H9 (cell line): ENCODE results near the gene MOB3B. TPM values are rescaled to one million over a fixed set of nuclear protein-coding genes. Genes with fewer than 3 reads are reported as not detected.
A peak's percentile ranks its signal among the peaks of the same experiment; 100 is the strongest.

ENCODE experiments used
- DNase-seq: peaks from one replicate; pipeline ENCODE4 v3.0.0-alpha.2; 2017
- H2AFZ ChIP-seq: one replicate; pipeline ENCODE4 v1.6.1; 2013; ENCODE audit warnings: mild to moderate bottlenecking, low read length, control low read depth, moderate library complexity
- H2AK5ac ChIP-seq: 2 replicates; pipeline ENCODE4 v1.6.1; 2013; ENCODE audit warnings: low read length, control low read depth, mixed read lengths; ENCODE audit not compliant: insufficient read length
- H2BK120ac ChIP-seq: one replicate; pipeline ENCODE4 v1.6.1; 2013; ENCODE audit warnings: low read depth, mild to moderate bottlenecking, low read length, control low read depth, inconsistent platforms; ENCODE audit not compliant: poor library complexity, severe bottlenecking
- H2BK12ac ChIP-seq: 2 replicates; pipeline ENCODE4 v1.6.1; 2013; ENCODE audit warnings: low read length, control low read depth, mixed read lengths, low read depth; ENCODE audit not compliant: insufficient read length
- H2BK15ac ChIP-seq: 2 replicates; pipeline ENCODE4 v1.6.1; 2013; ENCODE audit warnings: low read depth, low read length, control low read depth
- H2BK20ac ChIP-seq: one replicate; pipeline ENCODE4 v1.6.1; 2013; ENCODE audit warnings: low read depth, mild to moderate bottlenecking, low read length, control low read depth, inconsistent platforms; ENCODE audit not compliant: poor library complexity, severe bottlenecking
- H2BK5ac ChIP-seq: 2 replicates; pipeline ENCODE4 v1.6.1; 2013; ENCODE audit warnings: low read length, control low read depth, mixed read lengths; ENCODE audit not compliant: insufficient read length
- H3K14ac ChIP-seq: 2 replicates; pipeline ENCODE4 v1.6.1; 2013; ENCODE audit warnings: low read length, control low read depth; ENCODE audit not compliant: insufficient read depth
- H3K18ac ChIP-seq: 2 replicates; pipeline ENCODE4 v1.6.1; 2013; ENCODE audit warnings: low read depth, mild to moderate bottlenecking, mixed read lengths, low read length, control low read depth; ENCODE audit not compliant: insufficient read length
- H3K23ac ChIP-seq: 2 replicates; pipeline ENCODE4 v1.6.1; 2013; ENCODE audit warnings: low read length, control low read depth, mixed read lengths, low read depth; ENCODE audit not compliant: insufficient read length
- H3K23me2 ChIP-seq: 2 replicates; pipeline ENCODE4 v1.6.1; 2013; ENCODE audit warnings: low read depth, mild to moderate bottlenecking, mixed read lengths, low read length, control low read depth; ENCODE audit not compliant: insufficient read length, poor library complexity, severe bottlenecking
- H3K27ac ChIP-seq: 2 replicates; pipeline ENCODE4 v1.5.1; 2013; ENCODE audit warnings: low read length, control low read depth, mixed read lengths, low read depth; ENCODE audit not compliant: insufficient read length
- H3K27me3 ChIP-seq: 2 replicates; pipeline ENCODE4 v1.6.1; 2013; ENCODE audit warnings: low read length, control low read depth, inconsistent platforms; ENCODE audit not compliant: insufficient read depth
- H3K4ac ChIP-seq: 2 replicates; pipeline ENCODE4 v1.6.1; 2013; ENCODE audit warnings: low read depth, mild to moderate bottlenecking, control low read depth, inconsistent platforms, low read length, moderate library complexity
- H3K4me1 ChIP-seq: 2 replicates; pipeline ENCODE4 v1.6.1; 2013; ENCODE audit warnings: low read length, control low read depth, inconsistent platforms; ENCODE audit not compliant: insufficient read depth
- H3K4me2 ChIP-seq: 2 replicates; pipeline ENCODE4 v1.6.1; 2013; ENCODE audit warnings: low read length, control low read depth, mixed read lengths; ENCODE audit not compliant: insufficient read length, insufficient read depth
- H3K56ac ChIP-seq: 2 replicates; pipeline ENCODE4 v1.6.1; 2013; ENCODE audit warnings: low read depth, mild to moderate bottlenecking, mixed read lengths, low read length, control low read depth; ENCODE audit not compliant: insufficient read length
- H3K79me1 ChIP-seq: 2 replicates; pipeline ENCODE4 v1.6.1; 2013; ENCODE audit warnings: low read depth, mild to moderate bottlenecking, moderate library complexity, low read length, control low read depth, inconsistent platforms; ENCODE audit not compliant: insufficient read depth, poor library complexity, severe bottlenecking
- H3K79me2 ChIP-seq: 2 replicates; pipeline ENCODE4 v1.6.1; 2013; ENCODE audit warnings: low read length, control low read depth, inconsistent platforms; ENCODE audit not compliant: insufficient read depth
- H3K9ac ChIP-seq: 2 replicates; pipeline ENCODE4 v1.6.1; 2013; ENCODE audit warnings: low read length, control low read depth, mixed read lengths; ENCODE audit not compliant: insufficient read length; ENCODE audit errors: extremely low read depth
- H3K9me3 ChIP-seq: one replicate; pipeline ENCODE4 v1.6.1; 2013; ENCODE audit warnings: low read depth, low read length, inconsistent platforms; ENCODE audit not compliant: control insufficient read depth
- H3T11ph ChIP-seq: one replicate; pipeline ENCODE4 v1.6.1; 2013; ENCODE audit warnings: mild to moderate bottlenecking, low read length, control low read depth, inconsistent platforms
- H4K20me1 ChIP-seq: one replicate; pipeline ENCODE4 v1.6.1; 2013; ENCODE audit not compliant: control insufficient read depth, insufficient read length, insufficient read depth
- H4K5ac ChIP-seq: 2 replicates; pipeline ENCODE4 v1.6.1; 2013; ENCODE audit warnings: low read depth, mild to moderate bottlenecking, mixed read lengths, low read length, control low read depth; ENCODE audit not compliant: insufficient read length
- H4K8ac ChIP-seq: replicated peaks from 2 replicates; pipeline ENCODE4 v1.6.1; 2013; ENCODE audit warnings: low read length, control low read depth, mixed read lengths, low read depth; ENCODE audit not compliant: insufficient read length
- H4K91ac ChIP-seq: 2 replicates; pipeline ENCODE4 v1.6.1; 2013; ENCODE audit warnings: low read depth, mild to moderate bottlenecking, moderate library complexity, mixed read lengths, low read length, control low read depth; ENCODE audit not compliant: insufficient read length
- H3K27ac Mint-ChIP-seq, 3 experiments: 2 replicates in 2 of 3; 3 replicates in 1 of 3; pipeline ENCODE4 v1.8.0; 2020 to 2021; ENCODE audit warnings: mixed read lengths in 3 of 3, mild to moderate bottlenecking in 1 of 3, moderate library complexity in 1 of 3
- H3K27me3 Mint-ChIP-seq: 2 replicates; pipeline ENCODE4 v1.8.0; 2021; ENCODE audit warnings: low read depth, mild to moderate bottlenecking, moderate library complexity, mixed read lengths
- H3K36me3 Mint-ChIP-seq, 3 experiments: 2 replicates in 2 of 3; 3 replicates in 1 of 3; pipeline ENCODE4 v1.8.0; 2020 to 2021; ENCODE audit warnings: low read depth in 3 of 3, mixed read lengths in 3 of 3; ENCODE audit not compliant: insufficient read depth in 1 of 3
- H3K4me1 Mint-ChIP-seq, 2 experiments: 2 replicates each; pipeline ENCODE4 v1.8.0; 2020; ENCODE audit warnings: mixed read lengths in 2 of 2
- H3K4me3 Mint-ChIP-seq, 2 experiments: 2 replicates in 1 of 2; 3 replicates in 1 of 2; pipeline ENCODE4 v1.8.0; 2020 to 2021; ENCODE audit warnings: mild to moderate bottlenecking in 2 of 2, mixed read lengths in 2 of 2, moderate library complexity in 1 of 2
- H3K9me3 Mint-ChIP-seq, 2 experiments: 2 replicates in 1 of 2; 3 replicates in 1 of 2; pipeline ENCODE4 v1.8.0; 2020; ENCODE audit warnings: mild to moderate bottlenecking in 2 of 2, mixed read lengths in 2 of 2, moderate library complexity in 1 of 2
- whole genome bisulfite sequencing: extraction: QIAGEN DNeasy Blood & Tissue Kit; methylation state at CpG from one replicate; pipeline ENCODE4 v1.1.7; 2013; ENCODE audit warnings: missing lambda C conversion rate, low lambda C conversion rate, mixed read lengths; ENCODE audit not compliant: insufficient read length; ENCODE audit errors: extremely low coverage; 5-methylcytosine and 5-hydroxymethylcytosine counted together
- total RNA-seq: library from RNA; stranded (reverse); gene quantifications from 2 replicates; pipeline ENCODE4 v1.2.1, GENCODE V29; 2021
- TF ChIP-seq, protein P1 (sequence below): fragments of 200-600 bp; sonication (generic); conservative IDR thresholded peaks from 3 replicates; pipeline ENCODE4 v1.8.0; 2021; ENCODE audit warnings: antibody characterized with exemption, mild to moderate bottlenecking

The MOB3B gene
- total RNA-seq, 1 experiment from 2014 or later, result 9.8 TPM

DNA sequence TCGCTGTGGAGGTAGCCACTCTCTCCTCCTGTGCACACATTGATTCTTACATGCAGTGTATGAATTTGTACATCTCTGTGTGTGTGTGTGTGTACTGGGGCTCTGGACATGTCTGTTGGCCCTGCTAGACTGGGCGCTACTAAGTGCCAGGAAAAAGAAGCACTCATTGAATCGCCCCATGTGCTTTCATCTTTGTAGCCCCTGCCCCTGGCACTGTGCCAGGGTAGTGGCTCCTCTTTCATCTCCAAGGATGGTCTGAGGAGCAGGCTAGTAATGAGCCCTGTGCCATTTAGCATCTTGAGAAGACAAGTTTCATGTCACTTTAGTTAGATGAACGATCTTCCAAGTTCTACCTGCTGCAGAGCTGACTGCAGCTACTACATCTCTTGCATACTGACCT, 198.2 kb downstream of the MOB3B start:
- peaks cover 11% of the 10 kb centered on the region; the same call in 1 of the 2 replicates for H3K4me1 ChIP-seq
- no peak overlapping the region for H3K27ac ChIP-seq
- no peak overlapping the region for H3K9ac ChIP-seq
- no peak overlapping the region for H2BK12ac ChIP-seq
- no peak overlapping the region for H2BK15ac ChIP-seq
- no peak overlapping the region for H4K5ac ChIP-seq
- H2AK5ac ChIP-seq, result no peak overlapping the region
- H2BK120ac ChIP-seq, result no peak overlapping the region
- H3K56ac ChIP-seq, result no peak overlapping the region
- H3K9me3 Mint-ChIP-seq, result no peaks in the 10 kb centered on the region; a peak in 1 of 5 replicates
- TF ChIP-seq, protein P1, sequence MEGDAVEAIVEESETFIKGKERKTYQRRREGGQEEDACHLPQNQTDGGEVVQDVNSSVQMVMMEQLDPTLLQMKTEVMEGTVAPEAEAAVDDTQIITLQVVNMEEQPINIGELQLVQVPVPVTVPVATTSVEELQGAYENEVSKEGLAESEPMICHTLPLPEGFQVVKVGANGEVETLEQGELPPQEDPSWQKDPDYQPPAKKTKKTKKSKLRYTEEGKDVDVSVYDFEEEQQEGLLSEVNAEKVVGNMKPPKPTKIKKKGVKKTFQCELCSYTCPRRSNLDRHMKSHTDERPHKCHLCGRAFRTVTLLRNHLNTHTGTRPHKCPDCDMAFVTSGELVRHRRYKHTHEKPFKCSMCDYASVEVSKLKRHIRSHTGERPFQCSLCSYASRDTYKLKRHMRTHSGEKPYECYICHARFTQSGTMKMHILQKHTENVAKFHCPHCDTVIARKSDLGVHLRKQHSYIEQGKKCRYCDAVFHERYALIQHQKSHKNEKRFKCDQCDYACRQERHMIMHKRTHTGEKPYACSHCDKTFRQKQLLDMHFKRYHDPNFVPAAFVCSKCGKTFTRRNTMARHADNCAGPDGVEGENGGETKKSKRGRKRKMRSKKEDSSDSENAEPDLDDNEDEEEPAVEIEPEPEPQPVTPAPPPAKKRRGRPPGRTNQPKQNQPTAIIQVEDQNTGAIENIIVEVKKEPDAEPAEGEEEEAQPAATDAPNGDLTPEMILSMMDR, result no peak
- H3K79me2 ChIP-seq, result no peaks in the 10 kb centered on the region
- H2BK20ac ChIP-seq, result no peak overlapping the region
- no peaks in the 10 kb centered on the region for H3K27me3 ChIP-seq
- no peaks in the 10 kb centered on the region for H4K20me1 ChIP-seq
- no peak overlapping the region for H2BK5ac ChIP-seq
- no peak for DNase-seq
- H2AFZ ChIP-seq, result no peak overlapping the region
- H3K18ac ChIP-seq, result no peak overlapping the region
- H3K27me3 Mint-ChIP-seq, result no peaks in the 10 kb centered on the region
- no peak overlapping the region for H3K23ac ChIP-seq
- H3K4me1 Mint-ChIP-seq, result peaks cover 16 to 30% of the 10 kb centered on the region in 2 experiments
- H3T11ph ChIP-seq, result no peak overlapping the region
- H3K4ac ChIP-seq, result no peak overlapping the region
- H3K4me3 Mint-ChIP-seq, result no peak overlapping the region
- no peak overlapping the region for H4K8ac ChIP-seq
- H3K36me3 Mint-ChIP-seq, result peaks cover 1 to 13% (median 2%) of the 10 kb centered on the region in 3 experiments; a peak in 1 of 7 replicates
- no peak overlapping the region for H3K4me2 ChIP-seq
- no peaks in the 10 kb centered on the region for H3K79me1 ChIP-seq
- H3K23me2 ChIP-seq, result no peaks in the 10 kb centered on the region
- H3K14ac ChIP-seq, result no peak overlapping the region; the same call in 1 of the 2 replicates
- WGBS, result no CpG with 5 or more reads among the region's 4 CpGs
- H4K91ac ChIP-seq, result no peak overlapping the region
- 0 out of 7 replicates have a peak overlapping the region, but pooled peaks of 1 of the 3 experiments have one; percentile 13 for H3K27ac Mint-ChIP-seq
- H3K9me3 ChIP-seq, result no peaks in the 10 kb centered on the region
